ENCODE results near the gene PEF1.

PEF1 gene

DNA sequence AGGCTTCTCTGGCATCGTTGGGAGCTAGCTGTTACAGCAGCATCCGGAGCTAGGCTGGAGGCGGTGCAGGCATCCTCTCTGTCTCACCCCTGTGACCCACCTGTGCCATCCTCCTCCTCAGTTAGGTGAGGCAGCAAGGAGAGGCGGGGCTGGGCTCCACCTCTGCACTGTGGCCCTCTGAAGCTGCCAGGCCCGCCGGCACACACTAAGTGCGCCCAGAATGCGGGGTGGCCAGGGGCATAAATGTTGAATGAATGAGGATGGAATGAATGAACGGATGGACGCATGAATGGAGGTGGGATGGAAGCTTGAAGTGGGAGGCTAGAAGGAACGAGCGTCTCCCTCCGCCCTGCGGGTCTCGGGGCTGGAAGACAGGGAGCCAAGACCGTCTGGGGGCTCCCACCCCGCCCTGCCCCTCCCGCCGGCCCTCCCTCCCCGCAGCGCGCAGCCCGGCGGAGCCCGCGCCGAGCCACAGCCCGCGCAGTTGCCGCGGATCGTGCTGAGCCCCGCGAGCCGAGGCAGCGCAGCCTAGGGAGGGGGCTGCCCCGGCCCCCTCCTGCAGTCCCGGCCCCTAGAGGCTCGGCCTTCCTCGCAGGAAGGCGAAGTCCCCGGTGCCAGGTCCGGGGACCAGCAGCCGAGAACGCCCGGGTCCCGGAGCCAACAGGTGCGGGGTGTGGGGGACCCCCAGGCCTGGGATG is 27.3 kb downstream of the PEF1 start, which contains the start of gene HCRTR1:
HCRTR1 (plus strand) TSS at position 472 of the 698 bp plus-strand sequence. CDS start 1,504 bp downstream, outside the sequence.
- FAIRE-seq = no peak
- TF ChIP-seq POLR2AphosphoS5 (IDR thresholded peaks at IDR 0.05; ENCODE audit: low read depth, low read length) (no peak), TAF1 (IDR thresholded peaks at IDR 0.05; ENCODE audit: borderline replicate concordance, low read depth, low read length) (no peak), POLR2A (IDR thresholded peaks at IDR 0.05; ENCODE audit: low read depth, low read length) (no peak)
- no peak for DNase-seq (ENCODE audit: insufficient read length)

DNA sequence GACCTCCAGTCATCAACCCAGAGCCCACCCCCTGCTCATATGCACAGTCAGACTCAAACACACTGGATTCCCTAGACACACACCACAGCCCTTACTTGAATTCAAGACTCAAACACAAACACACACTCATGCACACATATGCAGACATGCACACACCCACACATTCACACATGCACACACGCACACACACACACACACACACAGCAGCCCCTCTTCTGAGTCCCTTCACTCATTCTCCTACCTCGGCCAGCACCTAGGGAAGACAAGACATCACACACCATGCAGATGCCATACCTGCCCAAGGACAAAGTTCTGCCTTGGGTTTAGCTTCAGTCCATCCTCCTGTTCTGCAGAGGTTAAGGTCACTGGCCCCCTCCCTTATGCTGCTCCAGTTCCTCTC is 28.7 kb downstream of the PEF1 start:
- FAIRE-seq = no peak
- DNase-seq (ENCODE audit: insufficient read length) = no peak
- TF ChIP-seq TAF1 (IDR thresholded peaks at IDR 0.05; ENCODE audit: borderline replicate concordance, low read depth, low read length) (no peak), POLR2AphosphoS5 (IDR thresholded peaks at IDR 0.05; ENCODE audit: low read depth, low read length) (no peak), POLR2A (IDR thresholded peaks at IDR 0.05; ENCODE audit: low read depth, low read length) (no peak)

DNA sequence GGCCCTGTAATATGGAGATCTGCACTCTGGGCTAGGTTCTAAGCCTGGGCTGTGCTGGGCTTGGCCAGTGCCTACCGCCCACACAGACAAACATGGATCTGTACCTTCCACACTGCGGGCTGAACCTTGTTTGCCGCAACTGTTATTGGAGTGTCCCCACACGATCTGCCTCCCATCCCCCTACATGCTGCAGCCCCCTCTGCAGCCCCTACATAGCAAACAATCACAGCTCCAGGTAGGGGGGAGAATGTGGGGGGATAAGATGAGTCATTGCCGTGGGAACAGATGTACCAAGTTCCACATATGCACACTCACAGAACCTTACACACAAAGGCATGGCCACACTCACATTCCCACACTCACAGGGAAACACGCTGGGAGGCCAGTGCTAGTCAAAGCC is 29.3 kb downstream of the PEF1 start:
- FAIRE-seq (no peak), DNase-seq (ENCODE audit: insufficient read length) (no peak)
- TF ChIP-seq TAF1 (IDR thresholded peaks at IDR 0.05; ENCODE audit: borderline replicate concordance, low read depth, low read length) = no peak
- TF ChIP-seq POLR2A (IDR thresholded peaks at IDR 0.05; ENCODE audit: low read depth, low read length) = no peak
- no peak for TF ChIP-seq POLR2AphosphoS5 (IDR thresholded peaks at IDR 0.05; ENCODE audit: low read depth, low read length)

DNA sequence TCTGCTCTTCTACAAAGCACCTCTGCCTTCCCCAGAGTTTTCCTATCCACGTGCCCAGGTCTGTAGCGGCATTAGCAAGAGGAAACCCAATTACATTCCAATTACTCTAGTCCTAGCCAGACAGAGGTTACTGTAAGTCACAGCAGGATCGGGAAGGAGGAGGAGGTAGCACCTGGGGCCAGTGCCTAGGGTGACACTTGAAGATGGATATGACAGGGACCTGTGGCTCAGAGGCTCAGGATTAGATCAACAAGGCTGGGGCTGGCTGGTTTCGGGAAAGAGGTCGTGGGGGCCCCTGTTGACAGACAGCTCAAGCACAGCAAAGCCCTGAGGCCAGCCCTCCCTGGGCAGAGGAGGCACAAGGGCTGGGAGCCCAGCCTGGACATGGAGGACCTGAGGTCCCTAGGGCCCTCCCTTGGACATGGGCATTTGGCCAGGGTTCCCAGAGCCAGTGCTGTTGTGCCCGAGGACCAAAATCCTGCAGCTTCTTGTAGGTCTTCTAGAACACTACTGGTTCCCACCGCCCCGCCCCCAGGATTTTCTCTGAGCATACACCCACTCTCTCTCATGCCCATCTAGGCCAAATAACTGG is 30.2 kb downstream of the PEF1 start:
- DNase-seq (ENCODE audit: insufficient read length) (no peak), FAIRE-seq (no peak)
- no peak for TF ChIP-seq POLR2AphosphoS5 (IDR thresholded peaks at IDR 0.05; ENCODE audit: low read depth, low read length)
- no peak for TF ChIP-seq TAF1 (IDR thresholded peaks at IDR 0.05; ENCODE audit: borderline replicate concordance, low read depth, low read length)
- no peak for TF ChIP-seq POLR2A (IDR thresholded peaks at IDR 0.05; ENCODE audit: low read depth, low read length)

DNA sequence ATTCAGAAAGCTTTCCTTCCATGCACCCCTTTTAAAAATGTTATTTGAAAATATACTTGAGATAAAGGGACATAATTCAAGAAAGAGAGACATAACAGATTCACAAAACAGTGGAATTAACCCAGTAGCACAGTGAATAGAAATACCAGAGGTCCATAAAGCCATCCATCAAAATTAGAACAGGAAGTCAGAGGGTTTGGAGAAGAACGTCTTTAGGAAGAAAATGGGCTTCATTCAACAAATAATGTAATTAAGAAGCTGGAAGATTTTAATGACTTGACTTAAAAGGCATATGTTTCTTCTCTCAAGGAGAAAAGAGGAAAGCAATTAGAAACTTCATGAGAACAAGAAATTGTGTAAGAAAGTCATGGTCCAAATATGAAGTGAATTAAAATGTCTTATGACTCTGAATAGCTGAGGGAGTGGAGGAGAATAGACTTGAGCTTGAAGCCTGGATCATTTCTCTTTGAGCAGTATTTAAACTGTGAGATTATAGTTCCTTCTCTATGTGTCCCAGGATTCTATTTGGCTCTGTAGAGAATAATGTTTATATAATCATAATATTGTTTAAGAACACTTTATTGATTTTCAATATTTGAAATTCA is 35.1 kb downstream of the PEF1 start:
- TF ChIP-seq POLR2A (IDR thresholded peaks at IDR 0.05; ENCODE audit: low read depth, low read length) (no peak), TAF1 (IDR thresholded peaks at IDR 0.05; ENCODE audit: borderline replicate concordance, low read depth, low read length) (no peak), POLR2AphosphoS5 (IDR thresholded peaks at IDR 0.05; ENCODE audit: low read depth, low read length) (no peak)
- no peak for FAIRE-seq

DNA sequence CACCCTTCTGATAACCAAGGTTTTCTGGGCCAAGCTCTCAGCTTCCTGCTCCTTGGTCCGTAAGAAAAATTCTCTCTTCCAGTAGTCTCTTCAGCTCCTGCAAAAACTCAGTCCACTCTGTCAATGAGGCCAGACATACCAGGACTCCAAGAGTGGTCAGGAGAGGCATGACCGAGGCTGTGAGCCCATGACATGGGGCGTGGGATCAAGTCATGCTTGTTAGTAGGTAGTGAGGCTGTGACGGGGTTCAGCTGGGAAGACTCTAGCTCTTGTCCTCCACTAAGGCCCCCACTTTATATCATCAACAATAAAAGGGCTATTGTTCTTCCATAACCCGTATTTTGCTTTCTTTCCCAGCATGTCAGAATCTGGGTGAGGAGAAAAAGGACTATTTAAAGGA is 37.3 kb downstream of the PEF1 start:
- DNase-seq (ENCODE audit: insufficient read length) = no peak
- FAIRE-seq = no peak
- TF ChIP-seq POLR2AphosphoS5 (IDR thresholded peaks at IDR 0.05; ENCODE audit: low read depth, low read length) (no peak), POLR2A (IDR thresholded peaks at IDR 0.05; ENCODE audit: low read depth, low read length) (no peak), TAF1 (IDR thresholded peaks at IDR 0.05; ENCODE audit: borderline replicate concordance, low read depth, low read length) (no peak)

More for the DNA sequence above, 35.1 kb downstream of the PEF1 start:
- DNase-seq (ENCODE audit: insufficient read length) = no peak

DNA sequence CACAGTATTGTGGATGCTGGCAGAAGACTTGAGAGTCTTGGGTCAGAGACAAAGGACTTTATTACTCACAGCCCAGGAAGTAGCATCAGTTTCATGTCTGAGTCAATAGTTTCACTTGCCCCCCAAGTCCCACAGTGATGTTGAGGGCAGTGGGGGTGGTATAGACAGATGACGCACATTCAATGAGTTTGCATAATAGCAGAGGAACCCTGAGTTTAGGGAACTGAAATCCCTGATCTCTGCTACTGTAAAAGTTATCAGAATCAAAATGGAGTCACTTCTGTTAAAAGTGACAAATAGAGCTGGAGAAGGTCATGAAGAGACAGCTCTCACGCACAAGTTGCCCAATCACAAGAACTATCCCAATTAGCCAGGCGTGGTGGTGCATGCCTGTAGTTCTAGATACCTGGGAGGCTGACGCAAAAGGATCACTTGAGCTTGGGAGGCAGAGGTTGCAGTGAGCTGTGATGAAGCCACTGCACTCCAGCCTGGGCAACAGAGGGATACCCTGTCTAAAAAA is 38.7 kb downstream of the PEF1 start:
- FAIRE-seq (peak; percentile 94), DNase-seq (ENCODE audit: insufficient read length) (peak; percentile 63)
- no peak for TF ChIP-seq TAF1 (IDR thresholded peaks at IDR 0.05; ENCODE audit: borderline replicate concordance, low read depth, low read length)
- TF ChIP-seq POLR2A (IDR thresholded peaks at IDR 0.05; ENCODE audit: low read depth, low read length) = no peak
- TF ChIP-seq POLR2AphosphoS5 (IDR thresholded peaks at IDR 0.05; ENCODE audit: low read depth, low read length) = no peak

DNA sequence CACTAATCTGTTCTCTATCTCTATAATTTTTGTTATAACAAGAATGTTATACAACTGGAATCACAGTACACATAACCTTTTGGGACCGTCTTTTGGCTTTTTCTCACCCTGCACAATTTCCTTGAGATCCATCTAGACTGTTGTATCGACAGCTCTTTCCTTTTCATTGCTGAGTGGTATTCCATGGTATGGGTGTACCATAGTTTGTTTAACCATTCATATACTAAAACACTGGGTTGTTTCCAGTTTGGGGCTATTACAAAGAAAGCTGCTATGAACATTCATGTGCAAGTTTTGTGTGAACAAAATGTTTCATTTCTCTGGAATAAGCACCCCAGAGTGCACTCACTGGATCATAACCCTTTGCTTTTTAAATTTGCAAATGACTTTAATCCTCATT is 42.6 kb downstream of the PEF1 start:
- TF ChIP-seq POLR2A (IDR thresholded peaks at IDR 0.05; ENCODE audit: low read depth, low read length) (no peak), POLR2AphosphoS5 (IDR thresholded peaks at IDR 0.05; ENCODE audit: low read depth, low read length) (no peak), TAF1 (IDR thresholded peaks at IDR 0.05; ENCODE audit: borderline replicate concordance, low read depth, low read length) (no peak)
- no peak for FAIRE-seq
- no peak for DNase-seq (ENCODE audit: insufficient read length)

DNA sequence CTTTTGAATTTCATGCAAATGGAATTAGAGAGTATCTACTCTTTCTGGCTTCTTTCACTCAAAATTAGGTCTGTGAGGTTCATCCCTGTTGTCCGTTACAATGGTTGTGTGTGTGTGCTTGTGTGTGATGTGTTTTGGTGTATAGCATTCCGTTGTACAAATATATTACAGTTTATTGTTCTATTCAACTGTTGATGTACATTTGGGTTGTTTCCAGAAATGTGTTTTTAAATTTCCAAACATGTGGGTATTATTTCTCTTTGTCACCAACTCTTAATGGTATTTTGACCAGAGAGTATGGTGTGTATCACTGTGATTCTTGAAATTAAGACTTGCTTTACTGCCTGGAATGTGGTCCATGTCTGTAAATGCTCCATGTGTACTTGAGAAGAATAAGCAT is 44.0 kb downstream of the PEF1 start:
- peak; percentile 84 for FAIRE-seq
- TF ChIP-seq POLR2AphosphoS5 (IDR thresholded peaks at IDR 0.05; ENCODE audit: low read depth, low read length) = no peak
- TF ChIP-seq POLR2A (IDR thresholded peaks at IDR 0.05; ENCODE audit: low read depth, low read length) = no peak
- no peak for TF ChIP-seq TAF1 (IDR thresholded peaks at IDR 0.05; ENCODE audit: borderline replicate concordance, low read depth, low read length)
- DNase-seq (ENCODE audit: insufficient read length) = no peak

DNA sequence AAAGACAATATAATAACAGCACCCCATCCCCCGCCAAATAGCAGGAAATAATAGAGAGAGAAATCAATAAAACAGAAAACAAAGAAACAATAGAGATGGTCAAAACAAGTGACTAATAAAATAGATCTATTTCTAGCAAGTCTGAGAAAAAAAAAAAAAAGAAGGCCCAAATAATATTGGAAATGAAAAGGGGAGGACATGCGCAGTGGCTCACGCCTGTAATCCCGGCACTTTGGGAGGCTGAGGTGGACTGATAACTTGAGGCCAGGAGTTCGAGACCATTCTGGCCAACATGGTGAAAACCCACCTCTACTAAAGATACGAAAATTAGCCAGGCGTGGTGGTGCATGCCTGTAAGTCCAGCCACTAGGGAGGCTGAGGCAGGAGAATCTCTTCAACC is 45.7 kb downstream of the PEF1 start:
- DNase-seq (ENCODE audit: insufficient read length) (no peak), FAIRE-seq (no peak)
- TF ChIP-seq POLR2A (IDR thresholded peaks at IDR 0.05; ENCODE audit: low read depth, low read length) (no peak), POLR2AphosphoS5 (IDR thresholded peaks at IDR 0.05; ENCODE audit: low read depth, low read length) (no peak), TAF1 (IDR thresholded peaks at IDR 0.05; ENCODE audit: borderline replicate concordance, low read depth, low read length) (no peak)

DNA sequence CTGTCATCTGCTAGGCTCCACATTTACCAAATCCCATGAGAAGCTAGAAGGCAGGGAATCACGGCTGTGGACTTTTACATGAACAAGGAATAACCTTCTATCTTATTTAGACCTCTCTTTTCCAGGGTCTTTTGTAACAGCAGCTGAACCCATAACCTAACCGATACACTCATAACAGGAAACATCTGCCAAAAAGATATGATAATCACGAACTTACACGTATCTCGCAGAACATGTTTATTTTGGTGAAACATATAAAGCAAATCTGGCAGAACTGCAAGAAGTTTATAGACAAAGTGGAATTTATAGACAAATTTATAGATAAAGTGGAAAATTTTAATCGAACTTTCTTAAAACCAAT is 48.0 kb downstream of the PEF1 start:
- TF ChIP-seq POLR2AphosphoS5 (IDR thresholded peaks at IDR 0.05; ENCODE audit: low read depth, low read length) (no peak), POLR2A (IDR thresholded peaks at IDR 0.05; ENCODE audit: low read depth, low read length) (no peak), TAF1 (IDR thresholded peaks at IDR 0.05; ENCODE audit: borderline replicate concordance, low read depth, low read length) (no peak)
- no peak for FAIRE-seq

More for the DNA sequence above, 48.0 kb downstream of the PEF1 start:
- DNase-seq (ENCODE audit: insufficient read length) = no peak

Data from GM12892 (cell line).